Nephron (organoid): ENCODE results near the gene BASP1.
A peak's percentile ranks its signal among the peaks of the same experiment; 100 is the strongest.
"Not testable (repeated sequence)": the region's sequence is repeated elsewhere in the genome, so short reads cannot be mapped to it uniquely, and the experiment has no call there.

ENCODE experiments used
- H3K27ac Mint-ChIP-seq, 3 experiments: 2 replicates each; pipeline ENCODE4 v1.8.0; 2020; ENCODE audit warnings: mixed read lengths in 3 of 3, mild to moderate bottlenecking in 2 of 3, moderate library complexity in 1 of 3
- H3K27me3 Mint-ChIP-seq: 2 replicates; pipeline ENCODE4 v1.8.0; 2021; ENCODE audit warnings: low read depth, mild to moderate bottlenecking, moderate library complexity, mixed read lengths
- H3K36me3 Mint-ChIP-seq: 2 replicates; pipeline ENCODE4 v1.8.0; 2020; ENCODE audit warnings: low read depth, mixed read lengths
- H3K4me1 Mint-ChIP-seq: 2 replicates; pipeline ENCODE4 v1.8.0; 2020; ENCODE audit warnings: mixed read lengths
- H3K4me3 Mint-ChIP-seq, 3 experiments: 2 replicates each; pipeline ENCODE4 v1.8.0; 2020; ENCODE audit warnings: mild to moderate bottlenecking in 3 of 3, mixed read lengths in 3 of 3, moderate library complexity in 2 of 3
- H3K9me3 Mint-ChIP-seq: 2 replicates; pipeline ENCODE4 v1.8.0; 2020; ENCODE audit warnings: mixed read lengths
- CTCF ChIP-seq, 3 experiments: fragments of 200-600 bp; sonication (generic); IDR thresholded peaks; one replicate each; pipeline ENCODE4 v1.5.0; 2021; ENCODE audit warnings: antibody characterized with exemption in 3 of 3; ENCODE audit not compliant: unreplicated experiment in 3 of 3

The BASP1 gene

GRCh38 chr5:17240487-17240886 lies 23.1 kb downstream of the BASP1 start:
- no peaks in the 10 kb centered on the region for H3K27me3 Mint-ChIP-seq
- H3K36me3 Mint-ChIP-seq = peaks cover 45% of the 10 kb centered on the region
- no peak for TF ChIP-seq CTCF (IDR thresholded peaks at IDR 0.05; ENCODE audit: unreplicated experiment in 3 of 3)
- H3K27ac Mint-ChIP-seq = no peak overlapping the region
- peaks cover 23% of the 10 kb centered on the region for H3K4me1 Mint-ChIP-seq
- no peak overlapping the region for H3K4me3 Mint-ChIP-seq
- H3K9me3 Mint-ChIP-seq = no peaks in the 10 kb centered on the region

- H3K4me1 Mint-ChIP-seq = peaks cover 23% of the 10 kb centered on the region
Measured at GRCh38 chr5:17241635-17242034, 24.2 kb downstream of the BASP1 start.

GRCh38 chr5:17243287-17244063 lies 26.0 kb downstream of the BASP1 start:
- Mint-ChIP-seq H3K4me3 (no peak overlapping the region), H3K27ac (no peak overlapping the region), H3K36me3 (peaks cover 52% of the 10 kb centered on the region), H3K9me3 (no peaks in the 10 kb centered on the region), H3K27me3 (no peaks in the 10 kb centered on the region), H3K4me1 (peaks cover 18% of the 10 kb centered on the region)
- TF ChIP-seq CTCF (IDR thresholded peaks at IDR 0.05; ENCODE audit: unreplicated experiment in 3 of 3) = no peak

More at GRCh38 chr5:17241635-17242034, 24.2 kb downstream of the BASP1 start:
- Mint-ChIP-seq H3K9me3 (no peaks in the 10 kb centered on the region), H3K36me3 (peaks cover 44% of the 10 kb centered on the region), H3K27ac (peak overlapping the region in 2 of 3 experiments; percentile 4 to 47), H3K4me3 (no peak overlapping the region), H3K27me3 (no peaks in the 10 kb centered on the region)
- TF ChIP-seq CTCF (IDR thresholded peaks at IDR 0.05; ENCODE audit: unreplicated experiment in 3 of 3) = no peak

- Mint-ChIP-seq H3K36me3 (peaks cover 78% of the 10 kb centered on the region), H3K4me3 (no peak overlapping the region), H3K27ac (no peak overlapping the region), H3K4me1 (no peaks in the 10 kb centered on the region), H3K27me3 (no peaks in the 10 kb centered on the region), H3K9me3 (peaks cover 3% of the 10 kb centered on the region)
- TF ChIP-seq CTCF (IDR thresholded peaks at IDR 0.05; ENCODE audit: unreplicated experiment in 3 of 3) = no peak
Measured at GRCh38 chr5:17249029-17249634, 31.7 kb downstream of the BASP1 start.

GRCh38 chr5:17249841-17250240 lies 32.4 kb downstream of the BASP1 start:
- H3K27ac Mint-ChIP-seq, H3K9me3 Mint-ChIP-seq, H3K4me1 Mint-ChIP-seq, H3K27me3 Mint-ChIP-seq, H3K4me3 Mint-ChIP-seq: not testable (repeated sequence)
- H3K36me3 Mint-ChIP-seq = peaks cover 82% of the 10 kb centered on the region

- H3K27ac Mint-ChIP-seq = no peak overlapping the region
- H3K27me3 Mint-ChIP-seq = no peaks in the 10 kb centered on the region
- TF ChIP-seq CTCF (IDR thresholded peaks at IDR 0.05; ENCODE audit: unreplicated experiment in 3 of 3) = no peak
- no peak overlapping the region for H3K4me3 Mint-ChIP-seq
- H3K4me1 Mint-ChIP-seq = no peaks in the 10 kb centered on the region
- peaks cover 3% of the 10 kb centered on the region for H3K9me3 Mint-ChIP-seq
- peaks cover 90% of the 10 kb centered on the region for H3K36me3 Mint-ChIP-seq
Measured at GRCh38 chr5:17252543-17252942, 35.1 kb downstream of the BASP1 start.
